Measurements from ENCODE around the gene TOE1.
"Not testable (repeated sequence)": the region's sequence is repeated elsewhere in the genome, so short reads cannot be mapped to it uniquely, and the experiment has no call there.

TOE1 gene

GRCh38 chr1:45356186-45356585 lies 16.2 kb downstream of the TOE1 start:
- no peak for DNase-seq

GRCh38 chr1:45359882-45360513 lies 20.0 kb downstream of the TOE1 start:
- peak; percentile 64 for DNase-seq

- not testable (repeated sequence) for DNase-seq
Measured at GRCh38 chr1:45360981-45361380, 21.0 kb downstream of the TOE1 start.

- DNase-seq, result no peak
Measured at GRCh38 chr1:45364294-45364693, 24.3 kb downstream of the TOE1 start.

GRCh38 chr1:45365051-45365450 lies 25.1 kb downstream of the TOE1 start:
- no peak for DNase-seq

GRCh38 chr1:45370575-45370974 lies 30.6 kb downstream of the TOE1 start:
- DNase-seq, result no peak

GRCh38 chr1:45373573-45373972 lies 33.6 kb downstream of the TOE1 start:
- DNase-seq, result no peak

- no peak for DNase-seq
Measured at GRCh38 chr1:45375104-45376090, 35.4 kb downstream of the TOE1 start.

- no peak for DNase-seq
Measured at GRCh38 chr1:45378184-45378583, 38.2 kb downstream of the TOE1 start.

GRCh38 chr1:45379524-45379923 lies 39.6 kb downstream of the TOE1 start:
- no peak for DNase-seq

- no peak for DNase-seq
Measured at GRCh38 chr1:45380125-45380524, 40.2 kb downstream of the TOE1 start.

- no peak for DNase-seq
Measured at GRCh38 chr1:45380730-45381129, 40.8 kb downstream of the TOE1 start.

GRCh38 chr1:45381243-45381642 lies 41.3 kb downstream of the TOE1 start:
- no peak for DNase-seq

- no peak for DNase-seq
Measured at GRCh38 chr1:45383191-45383590, 43.2 kb downstream of the TOE1 start.

- not testable (repeated sequence) for DNase-seq
Measured at GRCh38 chr1:45384213-45384612, 44.2 kb downstream of the TOE1 start.

- no peak for DNase-seq
Measured at GRCh38 chr1:45385302-45385701, 45.3 kb downstream of the TOE1 start.

- DNase-seq, result no peak
Measured at GRCh38 chr1:45386219-45386618, 46.2 kb downstream of the TOE1 start.
